ENCODE results near the gene NLRP3.

GRCh38 chr1:247447162-247447909, 31.4 kb downstream of the NLRP3 start:
- TF ChIP-seq POLR2AphosphoS5 (IDR thresholded peaks at IDR 0.05; ENCODE audit: borderline replicate concordance, low read depth, low read length): no peak
- TF ChIP-seq EZH2 (IDR thresholded peaks at IDR 0.05): no peak
- no peak for TF ChIP-seq FOXP2 (optimal IDR thresholded peaks at IDR 0.05; ENCODE audit: control extremely low read depth, extremely low read length, insufficient read depth)
